A673 (cell line): ENCODE results near the gene CCNYL1.

ENCODE experiments used
- EZH2 ChIP-seq: fragments of 200-600 bp; sonication (generic); IDR thresholded peaks from 2 replicates; pipeline ENCODE4 v1.6.1; 2017; ENCODE audit warnings: borderline replicate concordance, low read depth, mild to moderate bottlenecking, mixed read lengths, antibody characterized with exemption, low read length; ENCODE audit not compliant: poor library complexity, severe bottlenecking
- TF ChIP-seq, protein P1 (sequence below): fragments of 300-800, 200-600 bp; sonication (generic); conservative IDR thresholded peaks from 2 replicates; pipeline ENCODE4 v1.5.1; 2017; ENCODE audit warnings: low read depth, mild to moderate bottlenecking, antibody characterized with exemption, low read length, moderate library complexity, mixed read lengths

GRCh38 chr2:207683879-207684627 lies 27.4 kb upstream of the CCNYL1 start:
- TF ChIP-seq, protein P1, sequence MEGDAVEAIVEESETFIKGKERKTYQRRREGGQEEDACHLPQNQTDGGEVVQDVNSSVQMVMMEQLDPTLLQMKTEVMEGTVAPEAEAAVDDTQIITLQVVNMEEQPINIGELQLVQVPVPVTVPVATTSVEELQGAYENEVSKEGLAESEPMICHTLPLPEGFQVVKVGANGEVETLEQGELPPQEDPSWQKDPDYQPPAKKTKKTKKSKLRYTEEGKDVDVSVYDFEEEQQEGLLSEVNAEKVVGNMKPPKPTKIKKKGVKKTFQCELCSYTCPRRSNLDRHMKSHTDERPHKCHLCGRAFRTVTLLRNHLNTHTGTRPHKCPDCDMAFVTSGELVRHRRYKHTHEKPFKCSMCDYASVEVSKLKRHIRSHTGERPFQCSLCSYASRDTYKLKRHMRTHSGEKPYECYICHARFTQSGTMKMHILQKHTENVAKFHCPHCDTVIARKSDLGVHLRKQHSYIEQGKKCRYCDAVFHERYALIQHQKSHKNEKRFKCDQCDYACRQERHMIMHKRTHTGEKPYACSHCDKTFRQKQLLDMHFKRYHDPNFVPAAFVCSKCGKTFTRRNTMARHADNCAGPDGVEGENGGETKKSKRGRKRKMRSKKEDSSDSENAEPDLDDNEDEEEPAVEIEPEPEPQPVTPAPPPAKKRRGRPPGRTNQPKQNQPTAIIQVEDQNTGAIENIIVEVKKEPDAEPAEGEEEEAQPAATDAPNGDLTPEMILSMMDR, result no peak
- TF ChIP-seq EZH2, result no peak
